Activated B cell treated with CpG ODN at 0.5 μM for 24 hours (primary cell): ENCODE data around the gene TESMIN. TPM values are rescaled to one million over a fixed set of nuclear protein-coding genes. Genes with fewer than 3 reads are reported as not detected.

Experiments used
- ATAC-seq: fragments of 200-7000 bp; cut with Tn5 transposase; one replicate; pipeline ENCODE4 v1.10.0; 2021; ENCODE audit warnings: low read depth, mild to moderate bottlenecking, moderate library complexity
- CTCF ChIA-PET: fragments of 350-600 bp; sonication (Branson Sonifier 250); formaldehyde crosslinking; loops from one replicate; lab custom pipeline; 2021; ENCODE audit warnings: antibody characterized with exemption; lab: Charles Lee
- POLR2A ChIA-PET: fragments of 350-600 bp; sonication (Branson Sonifier 250); formaldehyde crosslinking; loops from one replicate; lab custom pipeline; 2021; ENCODE audit warnings: antibody characterized with exemption; lab: Charles Lee
- DNase-seq: peaks from one replicate; pipeline ENCODE4 v3.0.0; 2022
- H3K27ac Mint-ChIP-seq: one replicate; pipeline ENCODE4 v1.8.0; 2020; ENCODE audit warnings: mixed read lengths
- H3K27me3 Mint-ChIP-seq: one replicate; pipeline ENCODE4 v1.8.0; 2021; ENCODE audit warnings: mixed read lengths
- H3K36me3 Mint-ChIP-seq: one replicate; pipeline ENCODE4 v1.8.0; 2021; ENCODE audit warnings: low read depth, mixed read lengths
- H3K4me1 Mint-ChIP-seq: one replicate; pipeline ENCODE4 v1.8.0; 2021; ENCODE audit warnings: mixed read lengths
- H3K4me3 Mint-ChIP-seq: one replicate; pipeline ENCODE4 v1.8.0; 2020; ENCODE audit warnings: mild to moderate bottlenecking, mixed read lengths
- H3K9me3 Mint-ChIP-seq: one replicate; pipeline ENCODE4 v1.8.0; 2020; ENCODE audit warnings: mixed read lengths
- CTCF ChIP-seq: fragments of 200-600 bp; IDR thresholded peaks from one replicate; pipeline ENCODE4 v1.8.0; 2022; ENCODE audit warnings: antibody characterized with exemption, mild to moderate bottlenecking
- intact Hi-C: fragments of 100-400 bp; cut with micrococcal nuclease; formaldehyde crosslinking; loops from one replicate; pipeline ENCODE4 v1.15.1; 2024
- total RNA-seq: library from RNA; stranded (reverse); gene quantifications from 2 replicates; pipeline ENCODE4 v1.2.3, GENCODE V29; 2022

Gene TESMIN
- total RNA-seq, 1 donor from 2014 or later, result 3.0 TPM

GRCh38 chr11:68709062-68709461, 42.3 kb downstream of the TESMIN start:
- Mint-ChIP-seq H3K4me1 (no peaks in the 10 kb centered on the region), H3K9me3 (no peaks in the 10 kb centered on the region), H3K36me3 (no peaks in the 10 kb centered on the region), H3K4me3 (no peak overlapping the region), H3K27me3 (peaks cover 3% of the 10 kb centered on the region), H3K27ac (no peak overlapping the region)
- TF ChIP-seq CTCF, result no peak
- POLR2A ChIA-PET, result interaction anchor here (0.6 kb wide), 1 partner anchor 214 kb away, joined by 4 read pairs; no protein-coding TSS in a partner anchor
- ATAC-seq, result no peak
- intact Hi-C loops, result no loop called here
- CTCF ChIA-PET, result no interaction called here
- DNase-seq, result no peak

GRCh38 chr11:68707527-68707926, 43.8 kb downstream of the TESMIN start:
- no peaks in the 10 kb centered on the region for H3K4me1 Mint-ChIP-seq
- ATAC-seq (no peak), DNase-seq (no peak)
- no peaks in the 10 kb centered on the region for H3K36me3 Mint-ChIP-seq
- intact Hi-C loops, result no loop called here
- H3K4me3 Mint-ChIP-seq, result no peak overlapping the region
- no peak overlapping the region for H3K27ac Mint-ChIP-seq
- CTCF ChIA-PET, result no interaction called here
- peaks cover 3% of the 10 kb centered on the region for H3K27me3 Mint-ChIP-seq
- POLR2A ChIA-PET, result no interaction called here
- no peaks in the 10 kb centered on the region for H3K9me3 Mint-ChIP-seq
- no peak for TF ChIP-seq CTCF

GRCh38 chr11:68704887-68705286, 46.4 kb downstream of the TESMIN start:
- H3K4me1 Mint-ChIP-seq, result no peaks in the 10 kb centered on the region
- no peak overlapping the region for H3K27ac Mint-ChIP-seq
- CTCF ChIA-PET, result no interaction called here
- no peaks in the 10 kb centered on the region for H3K36me3 Mint-ChIP-seq
- intact Hi-C loops, result no loop called here
- no peaks in the 10 kb centered on the region for H3K9me3 Mint-ChIP-seq
- DNase-seq (no peak), ATAC-seq (no peak)
- TF ChIP-seq CTCF, result no peak
- peaks cover 13% of the 10 kb centered on the region for H3K27me3 Mint-ChIP-seq
- POLR2A ChIA-PET, result no interaction called here
- no peak overlapping the region for H3K4me3 Mint-ChIP-seq

GRCh38 chr11:68698993-68699392, 52.3 kb downstream of the TESMIN start:
- Mint-ChIP-seq H3K4me3 (no peak overlapping the region), H3K27ac (no peak overlapping the region), H3K27me3 (peaks cover 29% of the 10 kb centered on the region), H3K9me3 (peaks cover 5% of the 10 kb centered on the region), H3K4me1 (no peaks in the 10 kb centered on the region), H3K36me3 (no peaks in the 10 kb centered on the region)
- POLR2A ChIA-PET, result no interaction called here
- CTCF ChIA-PET, result no interaction called here
- ATAC-seq (no peak), DNase-seq (no peak)
- TF ChIP-seq CTCF, result no peak
- intact Hi-C loops, result no loop called here

- no peak for DNase-seq
- peaks cover 33% of the 10 kb centered on the region for H3K27me3 Mint-ChIP-seq
- no peak for ATAC-seq
- H3K9me3 Mint-ChIP-seq, result peaks cover 5% of the 10 kb centered on the region
- ChIA-PET CTCF (no interaction called here), POLR2A (no interaction called here)
- intact Hi-C loops, result no loop called here
- no peaks in the 10 kb centered on the region for H3K36me3 Mint-ChIP-seq
- no peak overlapping the region for H3K27ac Mint-ChIP-seq
- H3K4me1 Mint-ChIP-seq, result no peaks in the 10 kb centered on the region
- no peak overlapping the region for H3K4me3 Mint-ChIP-seq
- no peak for TF ChIP-seq CTCF
These were observed 55.8 kb downstream of the TESMIN start for GRCh38 chr11:68695531-68695930.
